PC-3 (cell line): Measurements from ENCODE around the gene ACTL7B. TPM values are rescaled to one million over a fixed set of nuclear protein-coding genes. Genes with fewer than 3 reads are reported as not detected.

Experiments
- ATAC-seq: fragments of 200-7000 bp; cut with Tn5 transposase; 2 replicates; pipeline ENCODE4 v1.9.1; 2020; ENCODE audit warnings: mild to moderate bottlenecking, moderate library complexity
- BruUV-seq: library from RNA; stranded (reverse); fragments of 400-500 nt; replicated peaks from 2 replicates; lab custom pipeline; 2021; lab: Mats Ljungman, UMichigan
- CTCF ChIA-PET: fragments of 300-600 bp; sonication (Branson Sonifier 250); formaldehyde crosslinking; loops from one replicate; lab custom pipeline; 2022; ENCODE audit warnings: antibody characterized with exemption; lab: Charles Lee
- POLR2A ChIA-PET: fragments of 300-600 bp; sonication (Branson Sonifier 250); formaldehyde crosslinking; loops from one replicate; lab custom pipeline; 2022; ENCODE audit warnings: antibody characterized with exemption; ENCODE audit not compliant: unreplicated experiment; lab: Charles Lee
- DNase-seq: peaks from one replicate; pipeline ENCODE4 v3.0.0-alpha.2; 2015
- H2AFZ ChIP-seq: fragments of 300-600 bp; sonication (generic); 2 replicates; pipeline ENCODE4 v1.6.0; 2016; ENCODE audit warnings: antibody characterized with exemption, low read length
- H3F3A ChIP-seq: fragments of 300-600 bp; sonication (generic); one replicate; pipeline ENCODE4 v1.6.0; 2017; ENCODE audit warnings: antibody characterized with exemption, low read length, control low read depth, mild to moderate bottlenecking; ENCODE audit not compliant: unreplicated experiment
- H3K27ac ChIP-seq: fragments of 300-600 bp; sonication (generic); 2 replicates; pipeline ENCODE4 v1.5.1; 2016; ENCODE audit warnings: mild to moderate bottlenecking, low read length
- H3K27me3 ChIP-seq: fragments of 300-600 bp; sonication (generic); 2 replicates; pipeline ENCODE4 v1.6.1; 2016; ENCODE audit warnings: low read length, mixed read lengths
- H3K36me3 ChIP-seq: fragments of 300-600 bp; sonication (generic); 2 replicates; pipeline ENCODE4 v1.6.1; 2016; ENCODE audit warnings: low read depth, mixed run types, low read length, mixed read lengths
- H3K4me1 ChIP-seq: fragments of 300-600 bp; sonication (generic); 2 replicates; pipeline ENCODE4 v1.5.1; 2016; ENCODE audit warnings: low read length; ENCODE audit not compliant: insufficient read depth
- H3K4me2 ChIP-seq: fragments of 300-600 bp; sonication (generic); 2 replicates; pipeline ENCODE4 v1.6.0; 2016; ENCODE audit warnings: low read length
- H3K4me3 ChIP-seq: fragments of 300-600 bp; sonication (generic); 2 replicates; pipeline ENCODE4 v1.5.1; 2016; ENCODE audit warnings: mild to moderate bottlenecking, low read length, mixed read lengths
- H3K79me2 ChIP-seq: fragments of 300-600 bp; sonication (generic); 2 replicates; pipeline ENCODE4 v1.6.1; 2017; ENCODE audit warnings: low read length, mixed read lengths
- H3K9ac ChIP-seq: fragments of 300-600 bp; sonication (generic); 2 replicates; pipeline ENCODE4 v1.6.0; 2016; ENCODE audit warnings: mild to moderate bottlenecking, low read length
- H3K9me2 ChIP-seq: fragments of 300-600 bp; sonication (generic); replicated peaks from 2 replicates; pipeline ENCODE4 v1.6.1; 2016; ENCODE audit warnings: mixed run types, low read length, mixed read lengths
- H3K9me3 ChIP-seq: fragments of 300-600 bp; sonication (generic); 2 replicates; pipeline ENCODE4 v1.6.1; 2016; ENCODE audit warnings: low read length, mixed read lengths
- H4K20me1 ChIP-seq: fragments of 300-600 bp; sonication (generic); 2 replicates; pipeline ENCODE4 v1.6.1; 2016; ENCODE audit warnings: low read length, mixed read lengths
- CTCF ChIP-seq: fragments of 300-600 bp; sonication (generic); conservative IDR thresholded peaks from 2 replicates; pipeline ENCODE4 v1.5.1; 2017; ENCODE audit warnings: antibody characterized with exemption, low read depth, mild to moderate bottlenecking, low read length
- EZH2 ChIP-seq: fragments of 300-600 bp; sonication (generic); IDR thresholded peaks from one replicate; pipeline ENCODE4 v1.6.1; 2017; ENCODE audit warnings: antibody characterized with exemption, mild to moderate bottlenecking, low read length; ENCODE audit not compliant: unreplicated experiment
- EZH2phosphoT487 ChIP-seq: fragments of 300-600 bp; sonication (generic); IDR thresholded peaks from 2 replicates; pipeline ENCODE4 v1.6.1; 2018; ENCODE audit warnings: mild to moderate bottlenecking, antibody characterized with exemption, low read length, borderline replicate concordance
- intact Hi-C: fragments of 100-400 bp; cut with micrococcal nuclease; formaldehyde crosslinking; loops from 2 replicates; pipeline ENCODE4 v1.9.0; 2023
- total RNA-seq: library from RNA; depleted of rRNA; stranded (reverse); fragments of >200 nt; gene quantifications from 2 replicates; pipeline ENCODE4 v1.2.3, GENCODE V29; 2014

ACTL7B gene
- total RNA-seq, 1 experiment from 2014 or later, result not detected

- no peak overlapping the region for H3K27ac ChIP-seq
- no peak overlapping the region for H3K9ac ChIP-seq
- H2AFZ ChIP-seq, result no peak overlapping the region
- no peaks in the 10 kb centered on the region for H3F3A ChIP-seq
- no TSS peak for BruUV-seq
- no peaks in the 10 kb centered on the region for H3K9me3 ChIP-seq
- no peak overlapping the region for H3K4me2 ChIP-seq
- DNase-seq, result no peak
- H4K20me1 ChIP-seq, result no peaks in the 10 kb centered on the region
- TF ChIP-seq CTCF (no peak), EZH2phosphoT487 (no peak), EZH2 (no peak)
- H3K4me1 ChIP-seq, result no peaks in the 10 kb centered on the region
- H3K36me3 ChIP-seq, result no peaks in the 10 kb centered on the region
- no peak for ATAC-seq
- H3K4me3 ChIP-seq, result no peak overlapping the region
- CTCF ChIA-PET, result no interaction called here
- H3K27me3 ChIP-seq, result no peaks in the 10 kb centered on the region
- intact Hi-C loops, result no loop called here
- H3K9me2 ChIP-seq, result no peaks in the 10 kb centered on the region
- H3K79me2 ChIP-seq, result no peaks in the 10 kb centered on the region
- POLR2A ChIA-PET, result no interaction called here
Measured at GRCh38 chr9:108859459-108860114, 3.8 kb upstream of the ACTL7B start.

- BruUV-seq, result no TSS peak
- DNase-seq (no peak), ATAC-seq (no peak)
- H3K79me2 ChIP-seq, result no peaks in the 10 kb centered on the region
- TF ChIP-seq EZH2 (no peak), EZH2phosphoT487 (no peak), CTCF (no peak)
- H3K9me3 ChIP-seq, result no peaks in the 10 kb centered on the region
- H3K4me2 ChIP-seq, result no peak overlapping the region
- H3K4me1 ChIP-seq, result no peaks in the 10 kb centered on the region
- H3F3A ChIP-seq, result no peaks in the 10 kb centered on the region
- no peaks in the 10 kb centered on the region for H3K9me2 ChIP-seq
- no peak overlapping the region for H3K9ac ChIP-seq
- H2AFZ ChIP-seq, result no peak overlapping the region
- POLR2A ChIA-PET, result no interaction called here
- H3K36me3 ChIP-seq, result no peaks in the 10 kb centered on the region
- CTCF ChIA-PET, result no interaction called here
- no peak overlapping the region for H3K27ac ChIP-seq
- H3K4me3 ChIP-seq, result no peak overlapping the region
- intact Hi-C loops, result no loop called here
- no peaks in the 10 kb centered on the region for H4K20me1 ChIP-seq
- H3K27me3 ChIP-seq, result no peaks in the 10 kb centered on the region
Measured at GRCh38 chr9:108857572-108857971, 1.8 kb upstream of the ACTL7B start.

- intact Hi-C loops, result no loop called here
- H3K36me3 ChIP-seq, result no peaks in the 10 kb centered on the region
- DNase-seq (no peak), ATAC-seq (no peak)
- no TSS peak for BruUV-seq
- H3K27me3 ChIP-seq, result no peaks in the 10 kb centered on the region
- no peak overlapping the region for H3K4me3 ChIP-seq
- H3K27ac ChIP-seq, result no peak overlapping the region
- H3K9me2 ChIP-seq, result no peaks in the 10 kb centered on the region
- H3K4me2 ChIP-seq, result no peak overlapping the region
- TF ChIP-seq EZH2 (no peak), CTCF (no peak), EZH2phosphoT487 (no peak)
- ChIA-PET POLR2A (no interaction called here), CTCF (no interaction called here)
- H3F3A ChIP-seq, result no peaks in the 10 kb centered on the region
- no peaks in the 10 kb centered on the region for H4K20me1 ChIP-seq
- H3K4me1 ChIP-seq, result no peaks in the 10 kb centered on the region
- H3K9ac ChIP-seq, result no peak overlapping the region
- H2AFZ ChIP-seq, result no peak overlapping the region
- H3K9me3 ChIP-seq, result no peaks in the 10 kb centered on the region
- H3K79me2 ChIP-seq, result no peaks in the 10 kb centered on the region
Measured at GRCh38 chr9:108855529-108855886, 278 bp downstream of the ACTL7B start.
